GM21619 (cell line): ENCODE data around the gene PEAR1.
"Not testable (repeated sequence)": the region's sequence is repeated elsewhere in the genome, so short reads cannot be mapped to it uniquely, and the experiment has no call there.

Experiments used
- ATAC-seq: cut with Tn5 transposase; IDR thresholded peaks from one replicate; pipeline ENCODE4 v1.9.1; 2021; ENCODE audit not compliant: unreplicated experiment

The PEAR1 gene

GRCh38 chr1:156914440-156914856, 20.9 kb downstream of the PEAR1 start:
- no peak for ATAC-seq

GRCh38 chr1:156920233-156921052, 26.9 kb downstream of the PEAR1 start, which contains the start of gene LRRC71:
TSS of gene LRRC71 (plus strand) at chr1:156920632. CDS start at chr1:156920804, 172 bp downstream.
- no peak for ATAC-seq

GRCh38 chr1:156921053-156921529, 27.6 kb downstream of the PEAR1 start:
- no peak for ATAC-seq

GRCh38 chr1:156922986-156923669, 29.6 kb downstream of the PEAR1 start:
- no peak for ATAC-seq

GRCh38 chr1:156923670-156924477, 30.4 kb downstream of the PEAR1 start:
- ATAC-seq = no peak

- no peak for ATAC-seq
Observed at GRCh38 chr1:156924478-156925153, 31.1 kb downstream of the PEAR1 start.

GRCh38 chr1:156925154-156926010, 31.9 kb downstream of the PEAR1 start:
- no peak for ATAC-seq

GRCh38 chr1:156926175-156926574, 32.7 kb downstream of the PEAR1 start:
- no peak for ATAC-seq

- not testable (repeated sequence) for ATAC-seq
Observed at GRCh38 chr1:156926695-156927094, 33.2 kb downstream of the PEAR1 start.

GRCh38 chr1:156927215-156928042, 33.9 kb downstream of the PEAR1 start:
- ATAC-seq = no peak

GRCh38 chr1:156928043-156928602, 34.6 kb downstream of the PEAR1 start:
- no peak for ATAC-seq

GRCh38 chr1:156929596-156930238, 36.2 kb downstream of the PEAR1 start:
- no peak for ATAC-seq

GRCh38 chr1:156930483-156930882, 37.0 kb downstream of the PEAR1 start:
- no peak for ATAC-seq

- no peak for ATAC-seq
Observed at GRCh38 chr1:156931211-156931952, 37.9 kb downstream of the PEAR1 start.

GRCh38 chr1:156931974-156932710, 38.6 kb downstream of the PEAR1 start:
- ATAC-seq = no peak

- no peak for ATAC-seq
Observed at GRCh38 chr1:156933136-156933535, 39.6 kb downstream of the PEAR1 start.
